A375 (cell line): ENCODE data around the gene UBXN7. TPM values are rescaled to one million over a fixed set of nuclear protein-coding genes. Genes with fewer than 3 reads are reported as not detected.

Experiments
- small RNA-seq: library from RNA; depleted of rRNA; stranded (forward); fragments of <200 nt; gene quantifications from one replicate; pipeline ENCODE3, GENCODE V24; 2014
- total RNA-seq: library from RNA; depleted of rRNA; stranded (reverse); fragments of >200 nt; shearing (Covaris generic); gene quantifications from 2 replicates; pipeline ENCODE4 v1.2.3, GENCODE V29; 2014; rRNA removed

The UBXN7 gene
- total RNA-seq: 9.8 and 11.9 TPM in 2 replicates

GRCh38 chr3:196432137-196432879 is at the start of gene UBXN7:
UBXN7 (minus strand) TSS chr3:196432427; CDS start chr3:196432399, 28 bp downstream.

GRCh38 chr3:196317687-196318467 is 114.3 kb downstream of the UBXN7 start, which contains the start of gene DYNLT2B:
DYNLT2B (minus strand) TSS chr3:196318240; CDS start chr3:196318152, 88 bp downstream.

Small RNA genes lying within 50 kb of the gene (small RNA-seq; reads per million reads assigned to genes)
- gene AC069257.2 (not detected), gene AC083822.1 (not detected), gene AC117490.1 (not detected), gene RN7SL434P (not detected), gene RN7SL738P (not detected), gene RNU6-1279P (not detected), gene RNU6-910P (not detected)

Other genes starting within 250 kb of the UBXN7 start
- not detected in 2 replicates for gene ZDHHC19, start 221.0 kb downstream of the UBXN7 start, total RNA-seq
- gene SLC51A, start 215.9 kb downstream of the UBXN7 start, total RNA-seq: not detected in 2 replicates
- 28.6 and 35.8 TPM in 2 replicates for gene PCYT1A, start 144.7 kb downstream of the UBXN7 start, total RNA-seq
- gene DYNLT2B, start 114.2 kb downstream of the UBXN7 start, total RNA-seq: 1.7 and 9.2 TPM in 2 replicates
- 5.4 and 5.5 TPM in 2 replicates for gene TM4SF19, start 94.0 kb downstream of the UBXN7 start, total RNA-seq
- 13.6 and 15.4 TPM in 2 replicates for gene RNF168, start 71.3 kb upstream of the UBXN7 start, total RNA-seq
- gene SMCO1, start 82.9 kb upstream of the UBXN7 start, total RNA-seq: not detected in 2 replicates
- 10.2 and 14.0 TPM in 2 replicates for gene WDR53, start 136.1 kb upstream of the UBXN7 start, total RNA-seq
- 10.9 and 11.1 TPM in 2 replicates for gene FBXO45, start 136.2 kb upstream of the UBXN7 start, total RNA-seq
- 1.3 and 1.4 TPM in 2 replicates for gene NRROS, start 207.3 kb upstream of the UBXN7 start, total RNA-seq